HG02938 (cell line): ENCODE data around the gene MPHOSPH10.
"Not testable (repeated sequence)": the region's sequence is repeated elsewhere in the genome, so short reads cannot be mapped to it uniquely, and the experiment has no call there.

Experiments
- ATAC-seq: cut with Tn5 transposase; IDR thresholded peaks from one replicate; pipeline ENCODE4 v1.9.1; 2021; ENCODE audit warnings: mild to moderate bottlenecking, moderate library complexity; ENCODE audit not compliant: unreplicated experiment

MPHOSPH10 gene

GRCh38 chr2:71157124-71157793 lies 26.8 kb downstream of the MPHOSPH10 start:
- ATAC-seq: no peak

GRCh38 chr2:71166812-71167211 lies 36.4 kb downstream of the MPHOSPH10 start:
- no peak for ATAC-seq

- no peak for ATAC-seq
Measured at GRCh38 chr2:71173096-71173495, 42.7 kb downstream of the MPHOSPH10 start.

GRCh38 chr2:71174207-71174606 lies 43.8 kb downstream of the MPHOSPH10 start:
- no peak for ATAC-seq

- not testable (repeated sequence) for ATAC-seq
Measured at GRCh38 chr2:71178836-71179235, 48.4 kb downstream of the MPHOSPH10 start.

- ATAC-seq: no peak
Measured at GRCh38 chr2:71181316-71181715, 50.9 kb downstream of the MPHOSPH10 start.

- ATAC-seq: not testable (repeated sequence)
Measured at GRCh38 chr2:71183306-71184115, 53.1 kb downstream of the MPHOSPH10 start.

GRCh38 chr2:71186973-71187372 lies 56.5 kb downstream of the MPHOSPH10 start:
- no peak for ATAC-seq

- ATAC-seq: no peak
Measured at GRCh38 chr2:71187589-71187988, 57.2 kb downstream of the MPHOSPH10 start.

- no peak for ATAC-seq
Measured at GRCh38 chr2:71190656-71191569, 60.5 kb downstream of the MPHOSPH10 start.

GRCh38 chr2:71191570-71191943 lies 61.1 kb downstream of the MPHOSPH10 start:
- no peak for ATAC-seq
